Activated CD4-positive, alpha-beta T cell treated with anti-CD3 and anti-CD28 coated beads, Interleukin-2, Interleukin-4, amounts not matched to agents 100 ng/mL and 50 ng/mL, durations not matched to agents 16 hours and 8 hours (primary cell): ENCODE measurements around the gene GFRA4.

Experiments used
- DNase-seq: peaks from one replicate; pipeline ENCODE4 v3.0.0-alpha.2; 2020; ENCODE audit warnings: low spot score

Gene GFRA4

GRCh38 chr20:3652676-3653596 is 10.3 kb downstream of the GFRA4 start:
- DNase-seq, result no peak

GRCh38 chr20:3652221-3652620 is 11.0 kb downstream of the GFRA4 start:
- no peak for DNase-seq

GRCh38 chr20:3651204-3651962 is 11.8 kb downstream of the GFRA4 start:
- DNase-seq, result no peak

- DNase-seq, result no peak
These were observed 14.2 kb downstream of the GFRA4 start for GRCh38 chr20:3648951-3649350.

GRCh38 chr20:3647473-3647872 is 15.7 kb downstream of the GFRA4 start:
- DNase-seq, result no peak

- DNase-seq, result no peak
These were observed 16.5 kb downstream of the GFRA4 start for GRCh38 chr20:3646651-3647050.

- DNase-seq, result no peak
These were observed 17.1 kb downstream of the GFRA4 start for GRCh38 chr20:3646067-3646440.

GRCh38 chr20:3645309-3646066 is 17.7 kb downstream of the GFRA4 start:
- DNase-seq, result no peak

GRCh38 chr20:3640259-3640658 is 22.9 kb downstream of the GFRA4 start:
- no peak for DNase-seq

- no peak for DNase-seq
These were observed 27.9 kb downstream of the GFRA4 start for GRCh38 chr20:3635346-3635745.

GRCh38 chr20:3633913-3634478 is 29.2 kb downstream of the GFRA4 start:
- DNase-seq, result no peak

GRCh38 chr20:3632311-3633004 is 30.7 kb downstream of the GFRA4 start:
- no peak for DNase-seq

GRCh38 chr20:3631534-3631933 is 31.7 kb downstream of the GFRA4 start:
- no peak for DNase-seq

- DNase-seq, result no peak
These were observed 32.8 kb downstream of the GFRA4 start for GRCh38 chr20:3630429-3630828.

- no peak for DNase-seq
These were observed 33.3 kb downstream of the GFRA4 start for GRCh38 chr20:3629893-3630292.

GRCh38 chr20:3628502-3629314 is 34.5 kb downstream of the GFRA4 start:
- no peak for DNase-seq

- no peak for DNase-seq
These were observed 35.7 kb downstream of the GFRA4 start for GRCh38 chr20:3627476-3627875.

GRCh38 chr20:3622406-3622805 is 40.8 kb downstream of the GFRA4 start:
- no peak for DNase-seq

GRCh38 chr20:3621111-3621510 is 42.1 kb downstream of the GFRA4 start:
- DNase-seq, result no peak

- DNase-seq, result no peak
These were observed 46.9 kb downstream of the GFRA4 start for GRCh38 chr20:3616250-3616649.
